ENCODE measurements around the gene AURKB. TPM values are rescaled to one million over a fixed set of nuclear protein-coding genes. Genes with fewer than 3 reads are reported as not detected.
A peak's percentile ranks its signal among the peaks of the same experiment; 100 is the strongest.

Gene AURKB
- polyA plus RNA-seq, 1 donor from 2014 or later: 0.84 TPM

GRCh38 chr17:8161289-8162232 lies 48.8 kb downstream of the AURKB start:
- Histone ChIP-seq H3K27ac (ENCODE audit: low read length) (peak overlapping the region; percentile 87), H3K4me3 (ENCODE audit: low read length) (peak overlapping the region; percentile 94), H3K9ac (ENCODE audit: low read length) (peak overlapping the region; percentile 99), H3K4me2 (ENCODE audit: low read length) (peak overlapping the region; percentile 96), H3K36me3 (ENCODE audit: insufficient read depth, low read length) (no peaks in the 10 kb centered on the region), H3F3A (ENCODE audit: insufficient read depth, low read length, poor library complexity, severe bottlenecking) (no peaks in the 10 kb centered on the region), H3K27me3 (ENCODE audit: insufficient read depth, low read depth, low read length) (no peaks in the 10 kb centered on the region), H4K20me1 (ENCODE audit: insufficient read depth) (peaks cover 11% of the 10 kb centered on the region), H3K9me3 (ENCODE audit: low read length) (no peaks in the 10 kb centered on the region), H3K79me2 (replicated peaks; ENCODE audit: insufficient read depth, low read length) (peaks cover 45% of the 10 kb centered on the region), H3K9me2 (ENCODE audit: insufficient read depth, low read length) (no peaks in the 10 kb centered on the region), H2AFZ (ENCODE audit: low read depth, low read length) (no peak overlapping the region)
- TF ChIP-seq SMC3 (conservative IDR thresholded peaks at IDR 0.05; ENCODE audit: poor library complexity) (no peak), TAF1 (IDR thresholded peaks at IDR 0.05; ENCODE audit: low read depth) (no peak), REST (IDR thresholded peaks at IDR 0.05; ENCODE audit: borderline replicate concordance) (no peak), EZH2 (IDR thresholded peaks at IDR 0.05; ENCODE audit: borderline replicate concordance, insufficient read depth, low read length, poor library complexity, severe bottlenecking) (no peak), POLR2AphosphoS5 (IDR thresholded peaks at IDR 0.05) (no peak), RAD21 (conservative IDR thresholded peaks at IDR 0.05) (no peak), MXI1 (conservative IDR thresholded peaks at IDR 0.05; ENCODE audit: poor library complexity, severe bottlenecking) (no peak), CTCF (IDR thresholded peaks at IDR 0.05; ENCODE audit: poor library complexity, severe bottlenecking) (no peak), EP300 (conservative IDR thresholded peaks at IDR 0.05; ENCODE audit: poor library complexity, severe bottlenecking) (no peak)

GRCh38 chr17:8160741-8161221 lies 49.6 kb downstream of the AURKB start:
- Histone ChIP-seq H3K4me3 (ENCODE audit: low read length) (peak overlapping the region; percentile 94), H3K27ac (ENCODE audit: low read length) (peak overlapping the region; percentile 87)

More at GRCh38 chr17:8160741-8161221, 49.6 kb downstream of the AURKB start:
- H3K27me3 ChIP-seq (ENCODE audit: insufficient read depth, low read depth, low read length): no peaks in the 10 kb centered on the region
- peaks cover 45% of the 10 kb centered on the region for H3K79me2 ChIP-seq (replicated peaks; ENCODE audit: insufficient read depth, low read length)
- H3K9me3 ChIP-seq (ENCODE audit: low read length): no peaks in the 10 kb centered on the region
- no peaks in the 10 kb centered on the region for H3K36me3 ChIP-seq (ENCODE audit: insufficient read depth, low read length)
- peak overlapping the region; percentile 96 for H3K4me2 ChIP-seq (ENCODE audit: low read length)
- peaks cover 11% of the 10 kb centered on the region for H4K20me1 ChIP-seq (ENCODE audit: insufficient read depth)
- H3K9me2 ChIP-seq (ENCODE audit: insufficient read depth, low read length): no peaks in the 10 kb centered on the region
- TF ChIP-seq MXI1 (conservative IDR thresholded peaks at IDR 0.05; ENCODE audit: poor library complexity, severe bottlenecking) (no peak), POLR2AphosphoS5 (IDR thresholded peaks at IDR 0.05) (no peak), CTCF (IDR thresholded peaks at IDR 0.05; ENCODE audit: poor library complexity, severe bottlenecking) (no peak), TAF1 (IDR thresholded peaks at IDR 0.05; ENCODE audit: low read depth) (no peak), REST (IDR thresholded peaks at IDR 0.05; ENCODE audit: borderline replicate concordance) (no peak), RAD21 (conservative IDR thresholded peaks at IDR 0.05) (no peak), SMC3 (conservative IDR thresholded peaks at IDR 0.05; ENCODE audit: poor library complexity) (no peak), EZH2 (IDR thresholded peaks at IDR 0.05; ENCODE audit: borderline replicate concordance, insufficient read depth, low read length, poor library complexity, severe bottlenecking) (no peak), EP300 (conservative IDR thresholded peaks at IDR 0.05; ENCODE audit: poor library complexity, severe bottlenecking) (no peak)
- no peak overlapping the region for H2AFZ ChIP-seq (ENCODE audit: low read depth, low read length)
- peak overlapping the region; percentile 99 for H3K9ac ChIP-seq (ENCODE audit: low read length)
- no peaks in the 10 kb centered on the region for H3F3A ChIP-seq (ENCODE audit: insufficient read depth, low read length, poor library complexity, severe bottlenecking)
